HepG2 (cell line): Measurements from ENCODE around the gene SCT. TPM values are rescaled to one million over a fixed set of nuclear protein-coding genes. Genes with fewer than 3 reads are reported as not detected.

Experiments
- ATAC-seq: fragments of 200-7000 bp; cut with Tn5 transposase; 3 replicates; pipeline ENCODE4 v1.9.1; 2020; ENCODE audit warnings: mild to moderate bottlenecking, moderate library complexity
- BruUV-seq: library from RNA; stranded (reverse); fragments of 400-500 nt; replicated peaks from 2 replicates; lab custom pipeline; 2021; lab: Mats Ljungman, UMichigan
- CTCF ChIA-PET: fragments of 300-600 bp; formaldehyde crosslinking; extraction: SDS; loops from one replicate; lab custom pipeline; 2021; ENCODE audit warnings: low total read pairs, inconsistent platforms, low intra/inter-chr PET ratio; lab: Yijun Ruan, JAX
- POLR2A ChIA-PET: fragments of 350-600 bp; sonication (Branson Sonifier 250); formaldehyde crosslinking; loops from one replicate; lab custom pipeline; 2020; ENCODE audit warnings: antibody characterized with exemption, inconsistent platforms; lab: Yijun Ruan, JAX
- DNase-seq: peaks from one replicate; pipeline ENCODE4 v3.0.0-alpha.2; 2015; ENCODE audit warnings: low spot score
- FAIRE-seq: peaks from 3 replicates; lab custom pipeline; 2011; peaks lifted over from hg19 to GRCh38; lab: Jason Lieb, UNC
- H2AFZ ChIP-seq: one replicate; pipeline ENCODE4 v1.6.1; 2011; ENCODE audit warnings: low read length, inconsistent platforms
- H3K27ac ChIP-seq: fragments of 300-600 bp; 3 replicates; pipeline ENCODE4 v1.8.0; 2011; ENCODE audit warnings: mixed run types, mild to moderate bottlenecking, mixed read lengths, low read length, inconsistent platforms; ENCODE audit not compliant: insufficient read depth; ENCODE audit errors: extremely low read length
- H3K27me3 ChIP-seq, 2 experiments: fragments of 200-600 bp in 1 of 2; 2 replicates in 1 of 2; 3 replicates in 1 of 2; pipeline versions ENCODE4 v1.6.0 to v1.8.0; 2011; ENCODE audit warnings: low read length in 2 of 2, mild to moderate bottlenecking in 2 of 2, moderate library complexity in 2 of 2, inconsistent platforms in 1 of 2; ENCODE audit not compliant: insufficient read depth in 2 of 2, control insufficient read depth in 1 of 2
- H3K36me3 ChIP-seq, 2 experiments: fragments of 200-600 bp in 1 of 2; replicated peaks in 1 of 2; 2 replicates in 1 of 2; 3 replicates in 1 of 2; pipeline versions ENCODE4 v1.5.1 to v1.8.0; 2011; ENCODE audit warnings: low read length in 2 of 2, inconsistent platforms in 1 of 2; ENCODE audit not compliant: insufficient read depth in 2 of 2, control insufficient read depth in 1 of 2
- H3K4me1 ChIP-seq: 2 replicates; pipeline ENCODE4 v1.5.1; 2012; ENCODE audit warnings: low read length, inconsistent platforms; ENCODE audit not compliant: insufficient read depth
- H3K4me2 ChIP-seq: 2 replicates; pipeline ENCODE4 v1.6.0; 2011; ENCODE audit warnings: low read depth, low read length, inconsistent platforms
- H3K4me3 ChIP-seq, 3 experiments: fragments of 200-600 bp in 1 of 3; sonication (generic), shearing (Covaris generic) in 1 of 3; replicated peaks in 1 of 3; 2 replicates each; pipeline ENCODE4 v1.5.1; 2011 to 2016; ENCODE audit warnings: low read length in 3 of 3, inconsistent platforms in 2 of 3, low read depth in 2 of 3, mild to moderate bottlenecking in 2 of 3, control low read depth in 1 of 3, mixed read lengths in 1 of 3; ENCODE audit not compliant: insufficient read depth in 1 of 3
- H3K79me2 ChIP-seq: one replicate; pipeline ENCODE4 v1.6.1; 2011; ENCODE audit warnings: low read length, inconsistent platforms; ENCODE audit not compliant: insufficient read depth
- H3K9ac ChIP-seq: 2 replicates; pipeline ENCODE4 v1.6.0; 2011; ENCODE audit warnings: mild to moderate bottlenecking, low read depth, low read length, inconsistent platforms; ENCODE audit not compliant: insufficient read depth
- H3K9me3 ChIP-seq: 2 replicates; pipeline ENCODE4 v1.5.1; 2012; ENCODE audit warnings: mild to moderate bottlenecking, low read length
- H4K20me1 ChIP-seq: 2 replicates; pipeline ENCODE4 v1.6.0; 2011; ENCODE audit warnings: inconsistent platforms, mild to moderate bottlenecking, low read length, moderate library complexity; ENCODE audit not compliant: insufficient read depth
- AGO2 ChIP-seq: fragments of 200-400 bp; formaldehyde crosslinking; optimal IDR thresholded peaks from 2 replicates; pipeline ENCODE3; 2017; ENCODE audit warnings: mild to moderate bottlenecking, low read depth, low read length, moderate library complexity
- AKAP8 ChIP-seq: sonication (generic); formaldehyde crosslinking; IDR thresholded peaks from 2 replicates; pipeline ENCODE4 v1.5.1; 2020; ENCODE audit warnings: mild to moderate bottlenecking, missing genetic modification reagents
- BCL6 ChIP-seq: IDR thresholded peaks from 2 replicates; pipeline ENCODE4 v1.6.1; 2016; ENCODE audit warnings: missing genetic modification reagents, missing compliant biosample characterization
- FOXM1 ChIP-seq: sonication (generic); formaldehyde crosslinking; IDR thresholded peaks from 2 replicates; pipeline ENCODE4 v1.5.0; 2020; ENCODE audit warnings: missing genetic modification reagents
- GATA4 ChIP-seq: sonication (generic); IDR thresholded peaks from 2 replicates; pipeline ENCODE4 v1.6.1; 2016; ENCODE audit warnings: antibody characterized with exemption, low read depth, borderline replicate concordance
- KDM4B ChIP-seq: sonication (generic); formaldehyde crosslinking; IDR thresholded peaks from 2 replicates; pipeline ENCODE4 v1.4.0; 2020; ENCODE audit warnings: missing genetic modification reagents
- NONO ChIP-seq, 2 experiments: fragments of 450-650 bp in 1 of 2; sonication (generic) in 1 of 2; formaldehyde crosslinking in 1 of 2; IDR thresholded peaks in 1 of 2; conservative IDR thresholded peaks in 1 of 2; 2 replicates each; pipeline versions ENCODE4 v1.6.1 to v1.8.0; 2017 to 2022; ENCODE audit warnings: mild to moderate bottlenecking in 1 of 2, missing genetic modification reagents in 1 of 2, moderate library complexity in 1 of 2
- POLR2G ChIP-seq: fragments of 200-400 bp; formaldehyde crosslinking; IDR thresholded peaks from 2 replicates; pipeline ENCODE4 v1.6.1; 2018; ENCODE audit warnings: mild to moderate bottlenecking, low read depth, low read length, moderate library complexity
- WGBS: methylation state at CpG from one replicate; pipeline ENCODE4 v1.1.6; 2017; ENCODE audit warnings: low lambda C conversion rate; 5-methylcytosine and 5-hydroxymethylcytosine counted together
- in situ Hi-C: cut with HindIII; loops from 2 replicates; pipeline ENCODE4 v1.10.0; 2017; ENCODE audit warnings: low pct_unique_long_range_greater_than_20kb; ENCODE audit not compliant: extremely low pct_ligation_motif_present
- intact Hi-C: fragments of 100-400 bp; cut with micrococcal nuclease; formaldehyde crosslinking; loops from one replicate; pipeline ENCODE4 v1.10.0; 2022; ENCODE audit not compliant: unreplicated experiment
- polyA plus RNA-seq, 8 experiments: library from polyadenylated mRNA; depleted of rRNA in 3 of 8; stranded (reverse) in 7 of 8; unstranded in 1 of 8; fragments of >200 nt; fragmentation: Illumina TruSeq in 4 of 8; extraction: Trizol in 4 of 8; gene quantifications; 2 replicates each; pipeline versions ENCODE4 v1.2.1 to v1.2.3, GENCODE V29; 2011 to 2016; ENCODE audit warnings: low read depth in 4 of 8, missing spikeins in 1 of 8, mixed read lengths in 1 of 8; ENCODE audit not compliant: insufficient read depth in 1 of 8
- total RNA-seq, 5 experiments: library from RNA; depleted of rRNA; stranded (reverse); fragments of >200 nt; fragmentation: Illumina TruSeq; extraction: Trizol; gene quantifications; 2 replicates each; pipeline ENCODE4 v1.2.3, GENCODE V29; 2016; ENCODE audit warnings: low read depth in 1 of 5

SCT gene
- total and polyA plus RNA-seq, 2 of the 13 experiments (the other 11 are each of a cell fraction or from before 2014, with no cell fraction given): not detected

- no TSS peak for BruUV-seq
- H4K20me1 ChIP-seq: peaks cover 11% of the 10 kb centered on the region; the same call in 1 of the 2 replicates
- 98% methylated on average over 25 of the region's 27 CpGs for WGBS
- FAIRE-seq: no peak
- CTCF ChIA-PET: no interaction called here
- H3K4me3 ChIP-seq: no peak overlapping the region
- ATAC-seq: no peak
- POLR2A ChIA-PET: no interaction called here
- in situ Hi-C loops (loop anchor here (10.0 kb wide), 1 partner anchor 67 kb away; no protein-coding TSS in a partner anchor), intact Hi-C loops (no loop called here)
- H3K4me2 ChIP-seq: no peak overlapping the region
- no peaks in the 10 kb centered on the region for H3K9me3 ChIP-seq
- no peak overlapping the region for H3K27ac ChIP-seq
- peaks cover 31% of the 10 kb centered on the region for H3K4me1 ChIP-seq
- DNase-seq: no peak
- no peak for TF ChIP-seq FOXM1 (CRISPR knock-in tag)
- TF ChIP-seq BCL6 (CRISPR knock-in tag): no peak
- H3K9ac ChIP-seq: no peak overlapping the region
- peaks cover 0 to 12% of the 10 kb centered on the region in 2 experiments; a peak in 2 of 5 replicates for H3K36me3 ChIP-seq
- no peak overlapping the region for H2AFZ ChIP-seq
- H3K27me3 ChIP-seq: no peaks in the 10 kb centered on the region
- H3K79me2 ChIP-seq: no peaks in the 10 kb centered on the region
Measured at GRCh38 chr11:621838-622237, 5.1 kb downstream of the SCT start.

GRCh38 chr11:620935-621814 is 5.8 kb downstream of the SCT start:
- no peak for DNase-seq
- in situ Hi-C loops: loop anchor here (10.0 kb wide), 1 partner anchor 66 kb away; no protein-coding TSS in a partner anchor
- Histone ChIP-seq H4K20me1 (peaks cover 11% of the 10 kb centered on the region; the same call in 1 of the 2 replicates), H3K79me2 (no peaks in the 10 kb centered on the region), H3K4me1 (peaks cover 30% of the 10 kb centered on the region), H3K36me3 (peaks cover 0 to 12% of the 10 kb centered on the region in 2 experiments; a peak in 2 of 5 replicates), H3K9me3 (no peaks in the 10 kb centered on the region)
- BruUV-seq: no TSS peak
- intact Hi-C loops: no loop called here
- TF ChIP-seq KDM4B (CRISPR knock-in tag) (no peak), POLR2G (peak; percentile 47; the same call in 1 of the 2 replicates), NONO (IDR thresholded peaks at IDR 0.05) (no peak), NONO (CRISPR knock-in tag; conservative IDR thresholded peaks at IDR 0.05) (peak; percentile 28), AGO2 (peak; percentile 89), GATA4 (no peak), AKAP8 (CRISPR knock-in tag) (peak; percentile 86; the same call in 1 of the 2 replicates)
- TF ChIP-seq, all 625 proteins: peak for 4
- no peak overlapping the region for H3K4me3 ChIP-seq
- no peak overlapping the region for H2AFZ ChIP-seq
- FAIRE-seq: no peak
- H3K4me2 ChIP-seq: no peak overlapping the region
- ChIA-PET POLR2A (no interaction called here), CTCF (no interaction called here)
- H3K27ac ChIP-seq: no peak overlapping the region
- no peaks in the 10 kb centered on the region for H3K27me3 ChIP-seq
- H3K9ac ChIP-seq: no peak overlapping the region
- no peak for ATAC-seq
- WGBS: 89% methylated on average over 27 of the region's 45 CpGs
